Osteoblast (primary cell): ENCODE measurements around the gene FBXO4. TPM values are rescaled to one million over a fixed set of nuclear protein-coding genes. Genes with fewer than 3 reads are reported as not detected.

Experiments
- DNase-seq: peaks from one replicate; pipeline ENCODE4 v3.0.0; 2011; ENCODE audit warnings: low spot score, mixed read lengths; ENCODE audit not compliant: insufficient read length; ENCODE audit errors: missing footprints
- H2AFZ ChIP-seq: 2 replicates; pipeline ENCODE4 v1.6.0; 2011; ENCODE audit warnings: mild to moderate bottlenecking, low read length
- H3K27ac ChIP-seq: 2 replicates; pipeline ENCODE4 v1.5.1; 2011; ENCODE audit warnings: mild to moderate bottlenecking, low read depth, low read length, moderate library complexity
- H3K27me3 ChIP-seq: 2 replicates; pipeline ENCODE4 v1.6.0; 2012; ENCODE audit warnings: mild to moderate bottlenecking, control low read depth, inconsistent platforms, low read length, moderate library complexity; ENCODE audit not compliant: insufficient read depth
- H3K36me3 ChIP-seq: 2 replicates; pipeline ENCODE4 v1.5.1; 2011; ENCODE audit warnings: mild to moderate bottlenecking, low read length, control low read depth, moderate library complexity; ENCODE audit not compliant: insufficient read depth
- H3K4me1 ChIP-seq: 2 replicates; pipeline ENCODE4 v1.5.1; 2011; ENCODE audit warnings: mild to moderate bottlenecking, low read length, control low read depth, moderate library complexity; ENCODE audit not compliant: insufficient read depth
- H3K4me2 ChIP-seq: 2 replicates; pipeline ENCODE4 v1.6.0; 2011; ENCODE audit warnings: mild to moderate bottlenecking, low read length; ENCODE audit not compliant: insufficient read depth
- H3K4me3 ChIP-seq: fragments of 200-600 bp; sonication (generic); 3 replicates; pipeline ENCODE4 v1.5.1; 2012; ENCODE audit warnings: mild to moderate bottlenecking, low read length, inconsistent platforms; ENCODE audit not compliant: insufficient read depth
- H3K79me2 ChIP-seq: 2 replicates; pipeline ENCODE4 v1.6.0; 2012; ENCODE audit warnings: mild to moderate bottlenecking, low read length, control low read depth, inconsistent platforms; ENCODE audit not compliant: insufficient read depth
- H3K9me3 ChIP-seq: 2 replicates; pipeline ENCODE4 v1.5.1; 2011; ENCODE audit warnings: low read depth, low read length, control low read depth
- H4K20me1 ChIP-seq: 2 replicates; pipeline ENCODE4 v1.6.0; 2012; ENCODE audit warnings: mild to moderate bottlenecking, low read length, control low read depth; ENCODE audit not compliant: insufficient read depth
- total RNA-seq: library from RNA; depleted of rRNA; stranded (reverse); fragments of >200 nt; gene quantifications from 2 replicates; pipeline ENCODE4 v1.2.3, GENCODE V29; 2012
- TF ChIP-seq, protein P1 (sequence below): IDR thresholded peaks from 2 replicates; pipeline ENCODE4 v1.5.1; 2011; ENCODE audit warnings: mild to moderate bottlenecking, low read depth, low read length, moderate library complexity; ENCODE audit errors: extremely low read depth

Gene FBXO4
- total RNA-seq, 1 donor = 14.5 TPM

DNA sequence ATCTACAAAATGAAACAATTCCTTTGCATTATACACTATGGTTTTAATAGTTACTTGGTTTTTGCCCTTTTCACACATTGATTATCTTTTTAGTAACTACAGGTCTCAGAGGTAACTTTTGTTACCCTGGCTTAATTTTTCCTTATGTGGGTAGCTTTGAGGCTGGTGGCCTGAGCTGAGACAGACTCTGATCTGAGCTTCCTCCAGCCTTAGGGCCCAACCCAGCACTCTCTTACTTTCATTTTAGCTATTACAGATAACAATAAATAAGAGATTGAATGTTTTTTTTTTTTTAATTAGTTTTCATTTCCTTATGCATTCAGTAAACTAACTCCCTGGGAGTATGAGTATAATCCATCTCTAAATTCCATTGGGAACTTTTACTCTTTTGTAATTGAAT lies 39.8 kb upstream of the FBXO4 start:
- no peaks in the 10 kb centered on the region for H3K9me3 ChIP-seq
- no peak overlapping the region for H3K4me2 ChIP-seq
- no peak overlapping the region for H3K27ac ChIP-seq
- H2AFZ ChIP-seq = no peak overlapping the region
- no peaks in the 10 kb centered on the region for H3K27me3 ChIP-seq
- H3K4me1 ChIP-seq = no peaks in the 10 kb centered on the region
- H3K79me2 ChIP-seq = no peaks in the 10 kb centered on the region
- TF ChIP-seq, protein P1, sequence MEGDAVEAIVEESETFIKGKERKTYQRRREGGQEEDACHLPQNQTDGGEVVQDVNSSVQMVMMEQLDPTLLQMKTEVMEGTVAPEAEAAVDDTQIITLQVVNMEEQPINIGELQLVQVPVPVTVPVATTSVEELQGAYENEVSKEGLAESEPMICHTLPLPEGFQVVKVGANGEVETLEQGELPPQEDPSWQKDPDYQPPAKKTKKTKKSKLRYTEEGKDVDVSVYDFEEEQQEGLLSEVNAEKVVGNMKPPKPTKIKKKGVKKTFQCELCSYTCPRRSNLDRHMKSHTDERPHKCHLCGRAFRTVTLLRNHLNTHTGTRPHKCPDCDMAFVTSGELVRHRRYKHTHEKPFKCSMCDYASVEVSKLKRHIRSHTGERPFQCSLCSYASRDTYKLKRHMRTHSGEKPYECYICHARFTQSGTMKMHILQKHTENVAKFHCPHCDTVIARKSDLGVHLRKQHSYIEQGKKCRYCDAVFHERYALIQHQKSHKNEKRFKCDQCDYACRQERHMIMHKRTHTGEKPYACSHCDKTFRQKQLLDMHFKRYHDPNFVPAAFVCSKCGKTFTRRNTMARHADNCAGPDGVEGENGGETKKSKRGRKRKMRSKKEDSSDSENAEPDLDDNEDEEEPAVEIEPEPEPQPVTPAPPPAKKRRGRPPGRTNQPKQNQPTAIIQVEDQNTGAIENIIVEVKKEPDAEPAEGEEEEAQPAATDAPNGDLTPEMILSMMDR = no peak
- no peaks in the 10 kb centered on the region for H4K20me1 ChIP-seq
- H3K36me3 ChIP-seq = no peaks in the 10 kb centered on the region
- no peak for DNase-seq
- H3K4me3 ChIP-seq = no peak overlapping the region

DNA sequence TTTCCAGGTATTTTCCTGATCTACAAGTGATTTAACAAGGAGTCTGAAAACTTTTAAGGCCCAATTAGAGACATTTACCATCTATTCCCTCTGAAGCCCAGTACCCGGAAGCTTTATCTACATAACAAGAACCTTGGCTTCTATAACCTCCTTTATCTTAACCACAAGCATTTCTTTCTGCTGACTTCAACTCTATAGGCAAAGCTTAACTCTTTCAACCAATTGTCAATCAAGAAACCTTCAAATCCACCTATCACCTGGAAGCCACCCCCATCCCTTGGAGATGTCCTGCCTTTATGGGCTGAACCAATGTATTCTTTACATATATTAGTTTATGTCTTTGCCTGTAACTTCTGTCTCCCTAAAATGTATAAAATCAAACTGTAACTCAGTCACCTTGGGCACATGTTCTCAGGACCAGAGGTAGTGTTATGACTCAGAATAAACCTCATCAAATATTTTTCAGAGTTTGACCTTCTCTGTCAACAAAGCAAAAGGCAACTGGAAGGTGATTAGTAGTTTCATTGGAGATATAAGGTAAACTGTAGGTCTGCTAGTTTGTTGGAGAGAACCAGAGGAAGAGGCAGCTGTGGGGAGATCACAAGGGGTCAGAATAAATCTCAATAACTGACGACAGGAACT lies 33.9 kb upstream of the FBXO4 start:
- Histone ChIP-seq H3K27me3 (no peaks in the 10 kb centered on the region), H3K79me2 (no peaks in the 10 kb centered on the region), H3K4me3 (no peak overlapping the region), H3K4me1 (no peaks in the 10 kb centered on the region), H3K4me2 (no peak overlapping the region), H2AFZ (no peak overlapping the region), H3K27ac (no peak overlapping the region), H3K9me3 (no peaks in the 10 kb centered on the region), H4K20me1 (no peaks in the 10 kb centered on the region), H3K36me3 (no peaks in the 10 kb centered on the region)
- TF ChIP-seq, protein P1 = no peak
- no peak for DNase-seq

DNA sequence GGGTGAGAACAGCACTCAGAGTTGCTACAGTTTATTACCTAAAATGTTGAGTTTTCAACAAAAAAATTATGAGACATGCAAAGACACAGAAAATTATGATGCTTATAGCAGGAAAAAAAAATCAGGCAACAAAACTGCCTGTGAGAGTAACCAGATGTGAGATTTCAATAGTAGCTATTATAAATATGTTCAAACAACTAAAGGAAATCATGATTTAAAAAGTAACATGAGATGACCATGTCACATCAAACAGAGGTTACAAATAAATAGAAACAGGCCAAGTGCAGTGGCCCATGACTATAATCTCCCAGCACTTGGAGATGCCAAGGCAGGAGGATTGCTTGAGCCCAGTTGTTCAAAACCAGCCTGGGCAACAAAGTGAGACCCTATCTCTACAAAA lies 33.0 kb upstream of the FBXO4 start:
- Histone ChIP-seq H2AFZ (no peak overlapping the region), H3K4me3 (no peak overlapping the region), H3K4me1 (no peaks in the 10 kb centered on the region), H4K20me1 (no peaks in the 10 kb centered on the region), H3K9me3 (no peaks in the 10 kb centered on the region), H3K36me3 (no peaks in the 10 kb centered on the region), H3K27ac (no peak overlapping the region), H3K27me3 (no peaks in the 10 kb centered on the region), H3K79me2 (no peaks in the 10 kb centered on the region), H3K4me2 (no peak overlapping the region)
- no peak for DNase-seq
- TF ChIP-seq, protein P1 = no peak

DNA sequence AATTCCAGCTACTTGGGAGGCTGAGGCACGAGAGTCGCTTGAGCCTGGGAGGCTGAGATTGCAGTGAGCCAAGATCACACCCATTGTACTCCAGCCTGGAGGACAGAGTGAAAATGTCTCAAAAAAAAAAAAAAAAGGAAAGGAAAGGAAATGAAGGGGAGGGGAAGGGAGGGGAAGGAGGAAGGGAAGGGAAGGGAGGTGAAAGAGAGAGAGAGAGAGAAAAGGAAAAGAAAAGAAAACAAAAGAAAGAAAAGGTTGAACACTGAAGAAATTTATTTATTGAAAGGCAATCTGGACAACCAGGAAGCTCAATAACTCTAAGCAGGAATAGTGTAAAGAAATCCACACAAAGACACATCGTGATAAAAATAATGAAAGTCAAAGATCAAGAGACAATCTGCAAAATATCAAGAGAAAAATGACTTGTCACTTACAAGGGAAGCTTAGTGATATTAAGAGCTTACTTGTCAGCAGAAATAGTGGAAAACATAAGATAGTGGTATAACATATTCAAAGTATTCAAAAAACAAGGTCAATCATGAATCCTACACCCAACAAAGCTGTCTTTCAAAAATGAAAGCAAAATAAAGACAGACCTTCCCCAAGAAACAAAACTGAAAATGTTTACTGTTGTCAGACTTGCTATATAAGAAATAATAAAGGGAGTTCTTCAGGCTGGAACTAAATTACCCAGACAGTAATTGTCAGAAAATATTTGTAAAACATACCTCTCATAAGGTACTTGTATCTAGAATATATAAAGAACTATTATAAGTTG lies 31.8 kb upstream of the FBXO4 start:
- Histone ChIP-seq H3K4me3 (no peak overlapping the region), H2AFZ (no peak overlapping the region), H3K36me3 (no peaks in the 10 kb centered on the region), H3K9me3 (no peaks in the 10 kb centered on the region), H3K27me3 (no peaks in the 10 kb centered on the region), H3K4me2 (no peak overlapping the region), H3K27ac (no peak overlapping the region), H3K79me2 (no peaks in the 10 kb centered on the region), H3K4me1 (no peaks in the 10 kb centered on the region), H4K20me1 (no peaks in the 10 kb centered on the region)
- DNase-seq = no peak
- TF ChIP-seq, protein P1 = no peak
